Measurements from ENCODE around the gene THAP2.
"Not testable (repeated sequence)": the region's sequence is repeated elsewhere in the genome, so short reads cannot be mapped to it uniquely, and the experiment has no call there.

THAP2 gene

DNA sequence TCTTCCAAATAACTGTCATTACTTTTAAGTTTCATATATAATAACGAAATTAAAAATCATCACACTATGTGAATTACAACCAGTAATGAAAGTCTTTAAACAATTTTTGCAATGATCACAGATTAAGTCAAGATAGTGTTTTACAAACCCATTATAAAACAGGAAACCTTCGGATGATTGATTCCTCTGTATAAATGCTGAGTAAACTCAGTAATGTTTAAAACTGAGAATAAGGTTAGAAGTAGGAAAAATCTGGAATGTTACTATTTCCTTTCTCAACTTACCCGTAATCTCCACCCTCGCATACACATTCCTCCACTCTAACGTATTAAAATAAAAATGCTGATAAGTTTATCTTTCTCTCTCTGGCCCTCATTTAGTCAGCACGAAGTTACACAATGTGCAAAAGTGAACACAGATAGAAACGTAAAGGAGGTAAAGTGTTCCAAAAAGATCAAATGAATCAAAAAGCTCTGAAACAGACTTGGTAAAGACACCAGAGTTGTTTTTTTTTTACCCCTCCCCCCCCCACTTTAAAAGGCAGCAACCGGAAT lies 2.0 kb upstream of the THAP2 start:
- no peak for DNase-seq (ENCODE audit: low read depth in 1 of 2, low spot score in 1 of 2)

DNA sequence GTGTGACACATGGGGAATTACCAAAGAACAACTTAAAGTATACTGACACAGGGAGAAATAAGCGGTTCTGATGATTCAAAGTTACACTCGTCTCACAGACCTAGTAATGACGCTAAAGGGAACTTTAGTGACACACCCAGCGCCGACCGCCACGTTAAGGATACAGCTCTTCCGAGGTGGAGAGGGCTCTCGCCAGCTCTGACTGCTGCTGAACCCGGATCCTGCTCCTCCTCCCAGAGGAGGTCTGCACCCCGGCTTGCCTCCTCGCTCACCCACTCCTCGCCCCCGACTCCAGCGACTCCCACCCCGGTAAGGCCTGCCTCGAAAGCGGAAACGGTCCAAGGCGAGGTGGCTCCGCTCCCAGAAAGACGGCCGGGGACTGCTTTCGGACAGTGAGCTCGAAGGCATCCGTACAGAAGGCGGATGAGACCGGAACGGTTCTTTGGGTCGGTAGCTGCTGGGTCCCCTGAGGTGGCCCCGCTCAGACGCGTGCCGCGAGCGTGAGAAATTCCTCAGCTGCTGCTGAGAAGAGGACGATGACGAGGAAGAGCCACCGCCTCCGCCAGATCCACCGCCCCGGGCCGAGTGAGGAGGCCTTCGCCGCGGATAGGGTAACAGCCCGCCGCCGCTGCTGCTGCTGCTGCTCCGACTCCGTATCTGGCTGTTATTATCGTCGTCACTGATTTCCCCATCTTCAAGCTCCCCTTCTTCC lies 1.1 kb upstream of the THAP2 start:
- peak; percentile 60 to 64 for DNase-seq (ENCODE audit: low read depth in 1 of 2, low spot score in 1 of 2)

DNA sequence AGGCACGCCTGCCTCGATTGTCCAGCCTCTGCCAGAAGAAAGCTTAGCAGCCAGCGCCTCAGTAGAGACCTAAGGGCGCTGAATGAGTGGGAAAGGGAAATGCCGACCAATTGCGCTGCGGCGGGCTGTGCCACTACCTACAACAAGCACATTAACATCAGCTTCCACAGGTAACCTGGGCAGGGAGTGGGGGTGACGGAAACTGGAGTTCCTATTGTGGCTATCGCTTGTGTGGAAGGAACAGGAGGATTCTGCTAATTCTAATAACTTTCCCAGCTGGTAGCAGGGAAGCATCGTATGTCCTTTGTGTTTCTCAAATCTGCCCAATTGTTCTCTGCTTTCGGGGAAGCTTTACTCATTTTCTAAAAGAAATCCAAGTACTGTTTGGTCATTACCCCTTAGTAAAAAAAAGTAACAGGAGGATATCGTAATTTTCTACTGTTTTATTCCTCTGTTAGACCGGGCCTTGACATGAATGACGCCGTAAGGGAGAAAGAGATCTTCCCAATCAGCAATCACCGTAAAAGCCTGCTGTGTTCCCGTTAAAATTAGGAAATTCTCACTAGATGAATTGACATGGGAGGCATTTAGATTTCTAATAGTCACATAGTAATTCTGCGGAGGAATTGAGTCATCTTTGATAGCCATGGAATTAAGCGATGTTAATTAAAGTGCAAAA lies 449 bp downstream of the THAP2 start:
- no peak for DNase-seq (ENCODE audit: low read depth in 1 of 2, low spot score in 1 of 2)

DNA sequence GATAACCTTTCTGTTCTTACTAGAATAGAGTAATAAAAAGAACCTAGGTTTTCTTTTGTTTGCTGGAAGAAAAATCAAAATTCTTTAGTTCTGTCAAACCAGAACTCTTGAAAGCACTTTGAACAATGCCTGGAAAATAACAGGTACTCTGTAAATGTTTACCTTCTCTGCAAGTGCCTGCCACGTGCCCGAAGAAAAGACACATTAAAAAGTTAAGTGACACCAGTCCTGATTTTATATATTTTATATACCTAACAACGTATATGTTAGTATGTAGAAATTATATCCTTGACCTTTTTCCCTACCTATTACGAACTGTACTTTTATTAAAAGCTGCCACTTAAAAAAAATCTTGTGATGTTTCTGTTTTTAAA lies 976 bp downstream of the THAP2 start:
- no peak for DNase-seq (ENCODE audit: low read depth in 1 of 2, low spot score in 1 of 2)

DNA sequence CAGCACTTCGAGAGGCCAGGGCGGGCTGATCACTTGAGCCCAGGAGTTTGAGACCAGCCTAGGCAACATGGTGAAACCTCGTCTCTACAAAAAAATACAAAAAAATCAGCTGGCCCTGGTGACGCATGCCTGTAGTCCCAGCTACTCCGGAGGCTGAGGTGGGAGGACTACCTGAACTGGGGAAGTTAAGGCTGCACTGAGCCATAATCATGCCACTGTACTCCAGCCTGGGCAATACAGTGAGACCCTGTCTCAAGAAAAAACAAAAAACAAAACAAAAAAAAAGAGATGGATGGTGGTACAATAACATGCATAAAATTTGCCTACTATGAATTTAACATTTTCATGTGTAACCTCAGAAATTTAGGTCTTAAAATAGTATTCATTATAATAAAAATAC lies 2.2 kb downstream of the THAP2 start:
- DNase-seq (ENCODE audit: low read depth in 1 of 2, low spot score in 1 of 2), result no peak

DNA sequence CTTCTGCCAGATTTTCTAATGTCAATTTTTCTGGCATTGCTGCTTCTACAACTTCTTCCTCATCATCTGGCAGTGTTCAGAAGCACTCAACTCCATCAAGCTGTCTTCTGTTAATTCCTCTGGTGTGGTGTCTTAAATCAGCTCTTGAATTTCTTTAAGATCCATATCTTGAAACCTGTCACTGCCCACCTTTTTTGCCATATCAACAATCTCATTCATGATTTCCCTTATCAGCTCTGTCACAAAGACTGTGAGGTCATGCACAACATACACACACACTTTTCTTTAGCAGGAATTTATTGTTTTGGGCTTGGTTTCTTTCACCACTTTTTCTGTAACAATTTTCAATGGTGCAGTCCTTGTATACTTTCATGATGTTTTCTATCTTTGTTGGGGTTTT lies 7.2 kb downstream of the THAP2 start:
- no peak for DNase-seq (ENCODE audit: low read depth in 1 of 2, low spot score in 1 of 2)

DNA sequence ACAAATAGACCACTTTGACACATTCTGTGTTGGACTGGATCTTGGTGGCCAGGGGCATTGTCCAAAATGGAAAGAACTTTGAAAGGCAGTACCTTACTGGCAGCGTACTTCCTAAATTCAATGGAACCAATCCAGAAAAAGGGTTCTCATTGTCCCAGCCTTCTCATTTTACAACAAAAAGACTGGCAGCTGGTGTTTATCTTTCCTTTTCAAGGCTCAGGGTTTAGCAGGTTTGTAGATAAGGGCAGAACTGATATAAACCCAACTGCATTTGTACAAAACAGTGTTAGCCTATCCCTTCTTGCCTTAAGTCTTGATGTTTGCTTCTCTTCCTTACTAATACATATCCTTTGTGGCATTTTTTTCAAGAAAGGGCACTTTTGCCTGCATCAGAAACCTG lies 7.7 kb downstream of the THAP2 start:
- no peak for DNase-seq (ENCODE audit: low read depth in 1 of 2, low spot score in 1 of 2)

DNA sequence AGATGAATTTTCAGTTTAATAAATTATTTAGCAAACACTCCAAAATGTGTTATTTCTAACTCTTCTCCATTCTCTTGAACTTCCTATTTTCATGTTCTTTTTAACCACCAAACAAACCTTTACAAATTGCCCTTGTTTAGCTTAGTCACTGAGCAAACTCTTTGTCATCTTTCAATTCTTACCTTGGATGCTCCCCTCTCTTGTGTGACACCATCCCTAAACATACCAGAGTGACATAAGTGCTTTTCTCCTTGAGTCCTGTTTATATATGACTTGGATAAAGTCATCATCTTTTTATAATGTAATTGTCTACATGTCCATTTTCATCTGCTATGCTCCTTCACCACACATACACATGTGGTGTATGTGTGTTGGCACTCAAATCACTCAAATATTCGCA lies 18.4 kb downstream of the THAP2 start:
- DNase-seq (ENCODE audit: low read depth in 1 of 2, low spot score in 1 of 2), result no peak

DNA sequence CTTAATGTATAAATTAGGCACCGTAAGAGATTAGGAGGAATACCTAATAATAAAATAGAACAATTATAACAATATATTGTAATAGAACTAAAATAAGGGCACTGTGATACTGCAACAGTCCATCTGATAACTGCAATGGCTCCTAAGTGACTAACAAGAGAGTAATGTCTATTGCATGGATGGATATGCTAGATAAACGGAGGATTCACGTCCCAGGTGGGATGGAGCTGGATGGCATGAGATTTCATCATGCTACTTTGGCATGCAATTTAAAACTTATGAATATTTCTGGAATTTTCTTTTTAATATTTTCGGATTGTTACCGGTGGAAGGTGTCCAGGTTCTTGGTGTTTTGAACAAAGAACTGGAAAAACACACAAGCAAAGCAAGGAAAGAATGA lies 19.5 kb downstream of the THAP2 start:
- DNase-seq (ENCODE audit: low read depth in 1 of 2, low spot score in 1 of 2), result no peak

DNA sequence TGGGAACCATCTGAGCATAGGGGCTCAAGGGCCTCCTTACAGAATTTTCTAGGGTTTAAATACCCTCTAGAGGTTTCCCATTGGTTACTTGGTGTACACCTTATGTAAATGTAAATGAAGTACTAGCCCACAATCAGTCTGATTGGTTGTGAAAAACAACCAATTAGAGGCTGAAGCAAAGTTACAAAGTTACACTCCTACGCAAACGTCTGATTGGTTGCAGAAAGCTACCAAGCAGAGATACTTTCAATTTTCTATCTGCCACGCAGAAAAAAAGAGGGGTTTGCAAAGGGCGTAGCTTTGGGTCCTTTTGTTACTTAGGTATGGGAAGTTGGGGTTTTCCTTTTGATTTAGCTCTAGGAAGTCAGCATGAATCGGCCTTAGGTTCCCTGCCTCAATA lies 20.0 kb downstream of the THAP2 start:
- no peak for DNase-seq (ENCODE audit: low read depth in 1 of 2, low spot score in 1 of 2)

DNA sequence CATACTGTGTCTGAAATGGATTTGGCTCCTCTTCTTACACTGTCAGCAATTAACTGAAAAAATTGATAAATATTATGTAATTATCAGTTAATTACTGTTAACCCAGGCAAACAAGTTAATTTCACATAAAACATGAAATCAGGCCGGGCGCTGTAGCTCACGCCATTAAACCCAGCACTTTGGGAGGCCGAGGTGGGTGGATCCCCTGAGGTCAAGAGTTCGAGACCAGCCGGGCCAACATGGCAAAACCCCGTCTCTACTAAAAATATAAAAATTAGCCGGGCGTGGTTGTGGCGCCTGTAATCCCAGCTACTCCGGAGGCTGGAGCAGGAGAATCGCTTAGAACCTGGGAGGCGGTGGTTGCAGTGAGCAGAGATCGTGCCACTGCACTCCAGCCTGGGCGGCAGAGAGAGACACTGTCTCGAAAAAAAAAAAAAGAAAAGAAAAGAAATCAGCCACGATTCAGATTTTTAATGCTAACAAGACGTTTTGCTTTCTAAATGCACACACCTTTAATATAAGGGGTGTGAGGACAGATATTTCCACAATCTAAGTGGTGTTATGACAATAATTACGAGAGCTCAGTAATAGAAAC lies 21.3 kb downstream of the THAP2 start:
- no peak for DNase-seq (ENCODE audit: low read depth in 1 of 2, low spot score in 1 of 2)

DNA sequence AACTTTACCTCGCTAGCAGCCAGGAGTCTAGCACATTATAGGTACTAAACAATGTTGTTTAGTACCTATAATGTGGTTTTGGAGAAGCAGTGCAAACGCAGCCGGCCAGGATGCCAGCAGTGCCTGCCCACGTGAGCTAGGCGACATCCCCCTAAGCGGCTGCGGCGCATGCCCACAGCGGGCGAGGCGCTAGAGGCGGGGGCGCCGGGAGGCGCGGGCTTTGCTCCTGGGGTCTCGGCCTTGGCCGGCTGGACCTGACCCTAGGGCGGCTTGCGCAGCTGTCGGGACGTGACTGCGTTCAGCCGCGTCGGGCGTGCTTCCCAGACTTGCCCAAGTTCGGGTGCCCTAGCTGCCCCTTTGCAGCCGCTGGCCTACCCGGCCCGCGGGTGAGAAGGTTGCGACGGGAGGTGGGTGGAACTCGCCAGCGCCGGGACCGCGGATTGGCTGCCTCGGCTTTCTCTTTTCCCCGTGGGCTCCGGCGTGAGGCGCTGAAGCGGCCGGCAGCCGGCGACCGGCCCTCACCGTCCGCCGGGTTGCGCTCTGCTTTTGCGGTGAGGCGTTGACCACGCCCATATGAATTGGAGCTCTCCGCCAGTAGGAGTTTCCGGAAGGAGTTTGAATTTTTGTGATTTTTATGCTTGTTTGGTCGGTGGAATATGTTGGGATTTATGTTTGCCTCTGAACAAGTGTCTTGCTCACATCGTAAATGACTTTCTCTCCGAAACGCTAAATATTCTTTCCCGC lies 22.0 kb downstream of the THAP2 start, which contains the start of gene TMEM19:
Gene TMEM19, plus strand, starts transcription at position 169 of the 744 bp plus-strand sequence. CDS start 599 bp downstream, outside the sequence.
- DNase-seq (ENCODE audit: low read depth in 1 of 2, low spot score in 1 of 2), result peak; percentile 61 to 64

DNA sequence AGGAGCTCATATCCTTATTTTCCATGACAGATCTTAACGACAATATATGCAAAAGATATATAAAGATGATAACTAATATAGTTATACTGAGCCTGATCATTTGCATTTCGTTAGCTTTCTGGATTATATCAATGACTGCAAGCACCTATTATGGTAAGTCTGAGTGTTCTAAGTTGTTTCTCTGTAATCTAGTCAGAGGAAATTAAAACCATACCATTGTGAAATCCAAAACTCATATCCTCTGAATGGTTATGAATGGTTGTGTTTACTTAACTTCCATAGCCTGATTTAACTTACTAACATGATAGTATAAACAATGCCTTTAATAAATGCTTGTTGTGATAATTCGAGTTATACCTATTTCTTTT lies 22.5 kb downstream of the THAP2 start:
- DNase-seq (ENCODE audit: low read depth in 1 of 2, low spot score in 1 of 2), result no peak

DNA sequence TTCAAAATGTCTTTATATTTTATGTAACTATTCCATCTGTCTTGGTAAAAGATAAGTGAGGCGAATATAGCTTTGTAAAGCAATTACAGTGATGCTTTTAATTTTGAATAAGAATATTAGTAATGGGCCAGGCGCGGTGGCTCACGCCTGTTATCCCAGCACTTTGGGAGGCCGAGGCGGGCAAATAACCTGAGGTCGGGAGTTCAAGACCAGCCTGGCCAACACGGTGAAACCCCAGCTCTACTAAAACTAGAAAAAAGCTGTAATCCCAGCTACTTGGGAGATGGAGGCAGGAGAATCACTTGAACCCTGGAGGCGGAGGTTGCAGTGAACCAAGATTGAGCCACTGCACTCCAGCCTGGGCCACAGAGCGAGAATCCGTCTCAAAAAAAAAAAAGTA lies 23.1 kb downstream of the THAP2 start:
- not testable (repeated sequence) for DNase-seq (ENCODE audit: low read depth in 1 of 2, low spot score in 1 of 2)

DNA sequence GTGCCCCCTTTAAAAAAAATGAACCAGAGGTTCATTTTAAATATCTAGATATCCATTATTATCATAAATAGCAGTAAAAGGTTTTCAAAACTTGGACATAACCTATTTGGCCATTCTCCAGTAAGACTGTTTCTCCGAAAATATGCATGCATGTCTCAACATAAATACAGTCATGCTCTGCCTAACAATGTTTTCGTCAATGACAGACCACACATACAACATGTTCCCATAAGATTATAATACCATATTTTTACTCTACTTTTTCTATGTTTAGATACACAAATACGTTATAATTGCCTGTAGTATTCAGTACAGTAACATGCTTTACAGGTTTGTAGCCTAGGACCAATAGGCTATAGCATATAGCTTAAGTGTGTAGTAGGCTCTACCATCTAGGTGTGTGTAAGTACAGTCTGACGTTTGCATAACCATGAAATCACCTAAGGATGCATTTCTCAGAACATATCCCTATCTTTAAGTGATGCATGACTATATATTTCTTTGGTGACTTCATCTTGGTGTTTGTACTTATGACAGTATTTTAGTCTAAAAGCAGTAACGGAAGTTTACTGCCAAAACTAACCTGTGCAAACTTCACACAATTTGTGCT lies 25.0 kb downstream of the THAP2 start:
- no peak for DNase-seq (ENCODE audit: low read depth in 1 of 2, low spot score in 1 of 2)

DNA sequence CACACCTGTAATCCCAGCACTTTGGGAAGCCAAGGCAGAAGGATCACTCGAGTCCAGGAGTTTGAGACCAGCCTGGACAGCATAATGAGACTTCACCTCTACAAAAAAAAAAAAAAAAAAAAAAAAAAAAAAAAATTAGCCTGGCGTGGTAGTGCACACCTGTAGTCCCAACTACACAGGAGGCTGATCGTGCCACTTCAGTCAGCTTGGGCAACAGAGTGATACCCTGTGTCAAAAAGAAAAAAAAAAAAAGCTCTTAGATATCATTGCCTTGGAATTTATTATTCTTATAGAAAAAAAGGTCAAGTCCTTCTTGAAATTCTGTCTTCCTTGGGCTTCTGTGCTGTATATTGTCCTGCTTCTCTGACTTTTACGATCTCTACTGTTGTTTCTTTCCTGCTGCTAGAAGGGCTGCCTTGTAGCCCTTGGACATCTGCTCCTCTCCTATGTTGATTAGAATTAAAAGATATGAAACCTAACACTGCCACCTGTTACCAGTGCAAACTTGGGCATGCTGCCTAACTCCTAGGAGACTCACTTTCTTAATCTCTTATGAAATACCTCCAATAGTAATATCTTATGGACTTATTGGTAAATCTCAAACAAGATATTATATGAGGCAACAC lies 27.5 kb downstream of the THAP2 start:
- DNase-seq (ENCODE audit: low read depth in 1 of 2, low spot score in 1 of 2), result no peak

DNA sequence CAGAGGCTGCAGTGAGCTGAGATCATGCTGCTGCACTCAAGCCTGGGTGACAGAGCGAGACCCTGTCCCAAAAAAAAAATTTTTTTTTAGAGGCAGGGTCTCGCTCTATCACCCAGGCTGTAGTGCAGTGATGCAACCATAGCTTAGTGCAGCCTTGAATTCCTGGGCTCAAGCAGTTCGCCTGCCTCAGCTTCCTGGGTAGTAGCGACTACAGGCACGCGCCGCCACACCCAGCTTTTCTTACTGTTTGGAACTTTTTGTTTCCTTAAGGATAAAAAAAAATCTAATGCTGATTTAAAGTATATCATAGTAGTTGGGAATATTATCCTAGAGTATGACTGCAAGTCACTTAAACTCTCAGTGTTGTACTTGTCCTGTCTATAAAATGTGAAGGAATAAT lies 29.0 kb downstream of the THAP2 start:
- no peak for DNase-seq (ENCODE audit: low read depth in 1 of 2, low spot score in 1 of 2)

DNA sequence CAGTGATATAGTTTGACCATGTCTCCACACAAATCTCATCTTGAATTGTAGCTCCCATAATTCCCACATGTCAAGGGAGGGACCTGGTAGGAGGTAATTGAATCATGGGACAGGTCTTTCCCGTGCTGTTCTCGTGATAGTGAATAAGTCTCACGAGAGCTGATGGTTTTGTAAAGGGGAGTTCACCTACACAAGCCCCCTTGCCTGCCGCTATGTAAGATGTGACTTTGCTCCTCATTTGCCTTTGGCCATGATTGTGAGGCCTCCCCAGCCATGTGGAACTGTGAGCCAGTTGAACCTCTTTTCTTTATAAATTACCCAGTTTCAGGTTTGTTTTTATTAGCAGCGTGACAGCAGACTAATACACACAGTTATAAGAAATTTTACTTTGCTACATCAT lies 29.6 kb downstream of the THAP2 start:
- DNase-seq (ENCODE audit: low read depth in 1 of 2, low spot score in 1 of 2), result not testable (repeated sequence)

DNA sequence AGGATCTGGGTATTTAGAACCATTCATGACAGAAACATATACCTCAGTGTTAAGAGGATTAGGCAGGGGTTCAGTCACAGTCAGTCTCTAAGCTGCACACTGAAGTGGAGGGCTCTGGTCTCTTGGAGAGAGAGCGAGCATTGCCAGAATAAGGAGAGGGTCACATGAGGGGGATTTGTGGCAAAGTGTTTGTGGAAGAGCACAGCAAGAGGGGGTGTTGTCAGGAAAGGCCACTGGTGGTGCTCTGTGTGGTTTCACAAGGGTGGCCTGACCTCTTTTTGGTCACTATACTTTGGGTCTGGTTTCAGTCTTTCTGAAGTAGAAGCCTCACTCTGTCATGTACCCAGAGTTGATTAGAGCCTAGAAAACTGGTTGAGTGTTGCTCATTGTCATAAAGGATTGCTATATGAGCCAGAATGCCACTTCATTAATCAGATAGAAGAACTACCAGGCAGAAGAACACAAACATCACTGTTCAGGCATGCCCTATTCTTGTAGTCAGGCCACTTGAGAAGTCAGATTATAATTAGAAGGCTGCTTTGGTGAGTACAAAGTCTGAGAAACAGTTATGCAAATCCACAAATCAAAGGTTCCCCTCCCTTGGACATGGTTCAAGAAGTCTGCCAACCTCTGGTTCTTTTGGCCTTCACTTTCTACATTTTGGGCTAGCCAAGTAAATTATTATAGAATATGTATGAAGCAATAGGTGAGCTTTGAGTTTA lies 30.2 kb downstream of the THAP2 start:
- no peak for DNase-seq (ENCODE audit: low read depth in 1 of 2, low spot score in 1 of 2)

DNA sequence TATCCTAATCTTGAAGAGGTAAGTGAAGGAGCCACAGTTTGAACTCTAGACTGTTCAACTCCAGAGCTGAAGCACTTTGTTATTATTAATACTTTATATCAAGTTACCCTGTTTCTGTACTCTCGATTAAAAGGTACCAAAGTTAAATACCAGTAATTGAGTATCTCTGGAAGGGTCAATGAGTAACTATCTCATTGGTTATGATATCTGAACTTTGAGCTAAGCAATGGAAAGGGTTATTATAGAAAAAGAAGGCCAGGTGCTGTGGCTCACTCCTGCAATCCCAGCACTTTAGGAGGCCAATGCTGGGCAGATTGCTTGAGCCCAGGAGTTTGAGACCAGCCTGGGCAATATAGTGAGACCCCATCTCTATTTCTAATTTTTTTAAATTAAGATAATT lies 31.7 kb downstream of the THAP2 start:
- no peak for DNase-seq (ENCODE audit: low read depth in 1 of 2, low spot score in 1 of 2)
